Stimulated activated CD4-positive, alpha-beta T cell treated with anti-CD3 and anti-CD28 coated beads, Interleukin-4, amount 100 ng/mL, for 48 hours (primary cell): ENCODE results near the gene XRN1.

Source experiments
- DNase-seq, 2 donors: peaks; one replicate each; pipeline ENCODE4 v3.0.0-alpha.2; 2020; ENCODE audit warnings: low read depth in 2 of 2

XRN1 gene

DNA sequence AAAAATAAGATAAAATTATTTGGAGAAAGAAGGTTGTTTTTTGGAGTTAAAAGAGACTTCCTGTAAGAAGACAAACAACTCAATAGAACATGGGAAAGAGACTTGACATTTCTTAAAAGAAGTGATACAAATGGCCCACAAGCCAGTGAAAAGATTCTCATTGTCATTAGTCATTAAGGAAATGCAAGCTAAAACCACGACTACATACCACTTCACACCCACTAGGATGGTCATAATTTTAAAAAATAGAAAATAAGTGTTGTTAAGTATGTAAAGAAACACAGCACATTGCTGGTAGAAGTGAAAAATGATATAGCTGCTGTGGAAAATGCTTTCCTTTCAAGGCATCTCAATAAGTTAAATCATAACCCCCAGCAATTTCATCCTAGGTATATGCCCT is 178.1 kb downstream of the XRN1 start:
- no peak for DNase-seq

DNA sequence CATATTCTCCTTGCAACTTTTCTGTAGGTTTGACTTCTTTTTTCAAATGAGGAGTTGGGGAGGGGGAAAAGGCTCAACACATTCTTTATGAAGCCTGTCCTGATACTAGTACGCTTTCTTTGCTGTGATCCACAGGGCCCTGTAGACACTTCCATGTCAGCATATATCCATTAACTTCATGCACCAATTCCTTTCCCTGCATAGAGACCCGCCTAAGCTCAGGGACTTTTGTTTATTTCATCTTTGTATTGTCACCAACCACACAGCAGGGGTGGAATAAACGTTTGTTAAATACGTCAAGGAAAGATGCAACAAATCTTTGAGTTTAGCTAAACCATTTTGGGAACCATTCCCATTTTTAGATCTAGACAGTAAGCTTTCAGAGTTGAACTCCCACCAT is 179.4 kb downstream of the XRN1 start:
- DNase-seq: no peak

DNA sequence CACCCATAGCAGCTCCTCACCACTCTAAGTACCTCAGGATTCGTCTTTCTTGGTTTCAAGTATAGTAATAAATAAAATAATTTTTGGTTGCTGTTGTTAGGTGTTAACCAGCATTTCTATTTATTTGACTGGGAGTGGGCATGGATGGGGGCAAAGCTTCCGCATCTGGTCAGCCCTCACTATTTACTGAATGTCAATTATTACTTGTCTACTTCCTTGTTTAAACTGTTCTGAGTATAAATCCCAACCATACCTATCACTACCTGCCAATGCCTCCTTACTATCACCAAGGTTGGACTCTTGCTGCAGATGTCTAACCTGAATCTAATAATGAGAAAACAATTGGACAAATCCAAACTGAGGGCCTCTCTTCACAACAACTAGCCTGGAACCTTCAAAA is 180.6 kb downstream of the XRN1 start:
- DNase-seq: no peak

DNA sequence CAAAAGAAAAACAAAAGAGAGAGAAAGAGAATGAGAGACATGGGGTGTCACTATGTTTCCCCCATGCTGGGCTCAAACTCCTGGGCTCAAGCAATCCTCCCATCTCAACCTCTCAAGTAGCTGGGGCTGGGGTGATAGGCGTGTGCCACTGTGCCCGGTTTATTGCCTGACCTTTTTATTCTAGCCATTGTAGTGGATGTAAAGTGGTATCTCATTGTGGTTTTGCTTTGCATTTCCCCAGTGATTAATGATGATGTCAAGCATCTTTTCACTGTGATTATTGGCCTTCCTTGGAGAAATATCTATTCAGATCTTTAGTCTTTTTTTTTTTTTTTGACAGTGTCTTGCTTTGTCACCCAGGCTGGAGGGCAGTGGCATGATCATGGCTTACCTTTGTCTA is 184.7 kb downstream of the XRN1 start:
- no peak for DNase-seq

DNA sequence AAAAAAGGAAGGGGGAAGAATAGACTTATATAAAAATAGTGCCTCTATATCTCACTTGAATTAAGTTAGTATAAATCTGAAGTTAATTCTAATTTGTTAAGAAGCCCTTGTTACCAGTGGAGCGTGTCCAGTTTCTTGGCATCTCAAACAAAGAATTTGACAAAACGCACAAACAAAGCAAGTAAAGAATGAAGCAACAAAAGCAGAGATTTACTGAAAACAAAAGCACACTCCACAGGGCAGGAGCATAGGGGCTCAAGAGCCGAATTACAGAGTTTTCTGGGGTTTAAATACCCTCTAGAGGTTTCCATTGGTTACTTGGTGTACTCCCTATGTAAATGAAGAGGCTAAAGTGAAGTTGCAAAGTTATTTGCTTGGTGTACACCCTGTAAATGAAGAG is 188.5 kb downstream of the XRN1 start:
- no peak for DNase-seq

DNA sequence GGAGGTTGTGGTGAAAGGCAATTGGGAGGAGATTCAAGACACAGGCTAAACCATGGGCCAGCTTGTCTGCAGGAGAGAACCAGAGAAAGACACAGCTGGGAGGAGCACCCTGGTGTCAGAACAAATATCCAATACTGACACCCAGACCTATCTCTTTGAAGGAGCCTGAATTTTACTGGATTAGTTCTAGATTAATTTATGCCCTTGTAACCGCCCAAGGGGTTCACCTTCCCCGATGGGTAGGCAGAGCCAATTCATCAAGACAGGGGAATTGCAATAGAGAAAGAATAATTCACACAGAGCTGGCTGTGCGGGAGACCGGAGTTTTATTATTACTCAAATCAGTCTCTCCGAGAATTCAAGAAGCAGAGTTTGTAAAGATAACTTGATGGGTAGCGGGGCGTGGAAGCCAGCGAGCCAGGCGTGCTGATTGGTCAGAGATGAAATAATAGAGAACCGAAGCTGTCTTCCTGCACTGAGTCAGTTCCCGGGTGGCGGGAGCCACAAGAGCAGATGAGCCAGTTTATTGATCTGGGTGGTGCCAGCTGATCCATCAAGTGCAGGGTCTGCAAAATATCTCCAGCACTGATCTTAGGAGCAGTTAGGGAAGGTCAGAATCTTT is 191.0 kb downstream of the XRN1 start:
- no peak for DNase-seq
